Measurements from ENCODE around the gene ADH5.

DNA sequence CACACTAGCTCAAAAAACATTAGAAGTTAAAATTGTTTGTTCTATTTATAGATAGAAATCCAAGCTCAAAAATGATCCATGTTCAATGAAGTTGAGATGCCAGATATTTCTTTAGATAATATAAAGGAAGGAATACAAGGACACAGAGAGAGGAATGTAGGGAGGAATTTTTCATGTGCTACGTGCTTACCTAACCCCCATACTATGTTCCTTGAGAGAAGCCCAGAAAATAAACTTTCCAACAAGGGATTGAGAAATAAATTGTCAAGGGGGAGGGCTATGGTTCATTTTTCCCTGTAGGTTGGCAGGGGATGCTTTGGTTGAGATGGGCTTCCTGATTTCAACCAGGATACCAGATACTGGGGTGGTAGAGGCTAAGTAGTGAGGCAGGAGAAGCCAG lies 15.6 kb upstream of the ADH5 start:
- TF ChIP-seq, protein P1, sequence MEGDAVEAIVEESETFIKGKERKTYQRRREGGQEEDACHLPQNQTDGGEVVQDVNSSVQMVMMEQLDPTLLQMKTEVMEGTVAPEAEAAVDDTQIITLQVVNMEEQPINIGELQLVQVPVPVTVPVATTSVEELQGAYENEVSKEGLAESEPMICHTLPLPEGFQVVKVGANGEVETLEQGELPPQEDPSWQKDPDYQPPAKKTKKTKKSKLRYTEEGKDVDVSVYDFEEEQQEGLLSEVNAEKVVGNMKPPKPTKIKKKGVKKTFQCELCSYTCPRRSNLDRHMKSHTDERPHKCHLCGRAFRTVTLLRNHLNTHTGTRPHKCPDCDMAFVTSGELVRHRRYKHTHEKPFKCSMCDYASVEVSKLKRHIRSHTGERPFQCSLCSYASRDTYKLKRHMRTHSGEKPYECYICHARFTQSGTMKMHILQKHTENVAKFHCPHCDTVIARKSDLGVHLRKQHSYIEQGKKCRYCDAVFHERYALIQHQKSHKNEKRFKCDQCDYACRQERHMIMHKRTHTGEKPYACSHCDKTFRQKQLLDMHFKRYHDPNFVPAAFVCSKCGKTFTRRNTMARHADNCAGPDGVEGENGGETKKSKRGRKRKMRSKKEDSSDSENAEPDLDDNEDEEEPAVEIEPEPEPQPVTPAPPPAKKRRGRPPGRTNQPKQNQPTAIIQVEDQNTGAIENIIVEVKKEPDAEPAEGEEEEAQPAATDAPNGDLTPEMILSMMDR (IDR thresholded peaks at IDR 0.05; ENCODE audit: low read depth, low read length) = no peak
- TF ChIP-seq EZH2phosphoT487 (IDR thresholded peaks at IDR 0.05; ENCODE audit: low read depth) = no peak
